Suprapubic skin (tissue), 4 donors: ENCODE measurements around the gene SLC5A9. TPM values are rescaled to one million over a fixed set of nuclear protein-coding genes. Genes with fewer than 3 reads are reported as not detected.

Experiments
- DNase-seq, 2 donors: peaks; one replicate each; pipeline ENCODE4 v3.0.0-alpha.2; 2019; ENCODE audit warnings: low spot score in 2 of 2
- H3K27ac ChIP-seq: fragments of 200-600 bp; sonication (generic); one replicate; pipeline ENCODE4 v1.5.1; 2019
- H3K27me3 ChIP-seq: fragments of 200-600 bp; sonication (generic); one replicate; pipeline ENCODE4 v1.5.1; 2019
- H3K36me3 ChIP-seq: fragments of 200-600 bp; sonication (generic); one replicate; pipeline ENCODE4 v1.5.1; 2019
- H3K4me1 ChIP-seq: fragments of 200-600 bp; sonication (generic); one replicate; pipeline ENCODE4 v1.5.1; 2019
- H3K4me3 ChIP-seq: fragments of 200-600 bp; sonication (generic); one replicate; pipeline ENCODE4 v1.5.1; 2019; ENCODE audit warnings: mild to moderate bottlenecking
- H3K9me3 ChIP-seq: fragments of 200-600 bp; sonication (generic); one replicate; pipeline ENCODE4 v1.5.1; 2019
- CTCF ChIP-seq, 2 donors: fragments of 200-600 bp in 1 of 2; fragments of 450-650 bp in 1 of 2; sonication (generic) in 1 of 2; IDR thresholded peaks; one replicate each; pipeline ENCODE4 v1.5.1; 2016 to 2019; ENCODE audit warnings: antibody characterized with exemption in 2 of 2, mild to moderate bottlenecking in 1 of 2, moderate library complexity in 1 of 2
- EP300 ChIP-seq: sonication (generic); formaldehyde crosslinking; IDR thresholded peaks from one replicate; pipeline ENCODE4 v1.6.1; 2017; ENCODE audit warnings: antibody characterized with exemption
- POLR2A ChIP-seq, 2 donors: fragments of 450-650 bp; IDR thresholded peaks; one replicate each; pipeline ENCODE4 v1.6.1; 2017; ENCODE audit warnings: antibody characterized with exemption in 2 of 2, mild to moderate bottlenecking in 2 of 2, moderate library complexity in 2 of 2
- POLR2AphosphoS5 ChIP-seq, 3 donors: sonication (generic); formaldehyde crosslinking; IDR thresholded peaks; one replicate each; pipeline ENCODE4 v1.6.1; 2017; ENCODE audit warnings: antibody characterized with exemption in 3 of 3
- WGBS: methylation state at CpG from one replicate; pipeline ENCODE4 v1.1.5; 2018; 5-methylcytosine and 5-hydroxymethylcytosine counted together
- total RNA-seq, 4 donors: library from RNA; depleted of rRNA; stranded (reverse); fragments of >200 nt; gene quantifications; one replicate each; pipeline ENCODE4 v1.1.0, GENCODE V29; 2016

Gene SLC5A9
- 1 to 10 TPM; 2.9 to 4.7 (median 3.3) TPM for total RNA-seq

GRCh38 chr1:48222501-48223242, at the start of gene SLC5A9:
Gene SLC5A9 (plus strand): TSS chr1:48222716. CDS start chr1:48222737, 21 bp downstream.
- Histone ChIP-seq H3K27ac (no peak within 1 kb of the TSS), H3K27me3 (peaks cover 8% of the 10 kb centered on the region), H3K36me3 (no peaks in the 10 kb centered on the region), H3K4me3 (no peak within 1 kb of the TSS), H3K9me3 (no peaks in the 10 kb centered on the region), H3K4me1 (no peaks in the 10 kb centered on the region)
- TF ChIP-seq POLR2A (IDR thresholded peaks at IDR 0.05) (no peak), CTCF (IDR thresholded peaks at IDR 0.05) (no peak), EP300 (no peak), POLR2AphosphoS5 (IDR thresholded peaks at IDR 0.05) (no peak)
- 91% methylated on average over 8 of the region's 8 CpGs for WGBS
- DNase-seq = no peak

GRCh38 chr1:48175116-48175515, 47.4 kb upstream of the SLC5A9 start:
- no peaks in the 10 kb centered on the region for H3K4me1 ChIP-seq
- no peak for DNase-seq
- no peak overlapping the region for H3K4me3 ChIP-seq
- TF ChIP-seq POLR2AphosphoS5 (IDR thresholded peaks at IDR 0.05) (no peak), POLR2A (IDR thresholded peaks at IDR 0.05) (no peak), EP300 (no peak)
- no peaks in the 10 kb centered on the region for H3K9me3 ChIP-seq
- no peaks in the 10 kb centered on the region for H3K27me3 ChIP-seq
- H3K27ac ChIP-seq = no peak overlapping the region
- no peaks in the 10 kb centered on the region for H3K36me3 ChIP-seq

- Histone ChIP-seq H3K27ac (no peak overlapping the region), H3K4me3 (no peak overlapping the region), H3K9me3 (no peaks in the 10 kb centered on the region), H3K4me1 (peaks cover 7% of the 10 kb centered on the region), H3K36me3 (no peaks in the 10 kb centered on the region), H3K27me3 (no peaks in the 10 kb centered on the region)
- no peak for TF ChIP-seq EP300
- no peak for TF ChIP-seq POLR2A (IDR thresholded peaks at IDR 0.05)
- no peak for TF ChIP-seq CTCF (IDR thresholded peaks at IDR 0.05)
- no peak for TF ChIP-seq POLR2AphosphoS5 (IDR thresholded peaks at IDR 0.05)
- WGBS = 56% methylated on average over 4 of the region's 4 CpGs
- DNase-seq = no peak
Measured at GRCh38 chr1:48177257-48177656, 45.3 kb upstream of the SLC5A9 start.

- TF ChIP-seq POLR2A (IDR thresholded peaks at IDR 0.05) = no peak
- TF ChIP-seq POLR2AphosphoS5 (IDR thresholded peaks at IDR 0.05) = no peak
- no peak for TF ChIP-seq CTCF (IDR thresholded peaks at IDR 0.05)
- TF ChIP-seq EP300 = no peak
- 74% methylated on average over 5 of the region's 5 CpGs for WGBS
- H3K4me1 ChIP-seq = peaks cover 13% of the 10 kb centered on the region
- H3K36me3 ChIP-seq = no peaks in the 10 kb centered on the region
- H3K4me3 ChIP-seq = no peak overlapping the region
- no peaks in the 10 kb centered on the region for H3K27me3 ChIP-seq
- peak overlapping the region; percentile 61 for H3K27ac ChIP-seq
- no peaks in the 10 kb centered on the region for H3K9me3 ChIP-seq
- no peak for DNase-seq
Measured at GRCh38 chr1:48181669-48182367, 40.7 kb upstream of the SLC5A9 start.

- H3K4me3 ChIP-seq = no peak overlapping the region
- WGBS = 53% methylated on average over 2 of the region's 2 CpGs
- TF ChIP-seq EP300 = no peak
- no peaks in the 10 kb centered on the region for H3K27me3 ChIP-seq
- peaks cover 15% of the 10 kb centered on the region for H3K4me1 ChIP-seq
- no peaks in the 10 kb centered on the region for H3K36me3 ChIP-seq
- no peaks in the 10 kb centered on the region for H3K9me3 ChIP-seq
- no peak for DNase-seq
- peak overlapping the region; percentile 61 for H3K27ac ChIP-seq
Measured at GRCh38 chr1:48182439-48182838, 40.1 kb upstream of the SLC5A9 start.

- 39% methylated on average over 3 of the region's 3 CpGs for WGBS
- no peak overlapping the region for H3K4me3 ChIP-seq
- TF ChIP-seq CTCF (IDR thresholded peaks at IDR 0.05) = no peak
- no peaks in the 10 kb centered on the region for H3K9me3 ChIP-seq
- no peak overlapping the region for H3K27ac ChIP-seq
- no peaks in the 10 kb centered on the region for H3K36me3 ChIP-seq
- no peak for DNase-seq
- peaks cover 15% of the 10 kb centered on the region for H3K4me1 ChIP-seq
- H3K27me3 ChIP-seq = no peaks in the 10 kb centered on the region
Measured at GRCh38 chr1:48186306-48186839, 36.1 kb upstream of the SLC5A9 start.
